Lower leg skin (tissue), 3 donors: ENCODE results near the gene RPL41.

Experiments
- POLR2A ChIP-seq, 2 donors: fragments of 450-650 bp; IDR thresholded peaks; one replicate each; pipeline ENCODE4 v1.6.1; 2016 to 2017; ENCODE audit warnings: antibody characterized with exemption in 2 of 2, mild to moderate bottlenecking in 1 of 2, moderate library complexity in 1 of 2
- TF ChIP-seq, protein P1 (sequence below), 3 donors: fragments of 450-650 bp; IDR thresholded peaks; one replicate each; pipeline ENCODE4 v1.5.1; 2016; ENCODE audit warnings: antibody characterized with exemption in 3 of 3, mild to moderate bottlenecking in 3 of 3, moderate library complexity in 2 of 3

DNA sequence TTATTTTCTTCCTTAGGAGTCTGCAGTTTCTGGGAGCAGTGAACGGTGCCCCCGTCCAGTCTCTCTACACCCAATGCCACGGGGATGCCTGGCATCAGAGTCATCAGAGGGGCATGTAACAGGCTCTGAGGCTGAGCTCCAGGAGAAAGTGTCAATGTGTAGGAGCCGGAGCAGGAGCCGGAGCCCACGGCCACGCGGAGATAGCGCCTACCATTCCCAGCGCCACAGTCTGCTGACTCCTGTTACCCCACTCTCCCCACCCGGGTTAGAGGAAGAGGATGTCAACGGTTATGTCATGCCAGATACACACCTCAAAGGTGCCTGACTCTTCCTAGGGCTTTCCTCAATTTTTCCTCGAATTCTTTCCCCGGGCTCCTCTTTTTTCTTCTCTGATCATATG lies 15.4 kb upstream of the RPL41 start:
- TF ChIP-seq, protein P1, sequence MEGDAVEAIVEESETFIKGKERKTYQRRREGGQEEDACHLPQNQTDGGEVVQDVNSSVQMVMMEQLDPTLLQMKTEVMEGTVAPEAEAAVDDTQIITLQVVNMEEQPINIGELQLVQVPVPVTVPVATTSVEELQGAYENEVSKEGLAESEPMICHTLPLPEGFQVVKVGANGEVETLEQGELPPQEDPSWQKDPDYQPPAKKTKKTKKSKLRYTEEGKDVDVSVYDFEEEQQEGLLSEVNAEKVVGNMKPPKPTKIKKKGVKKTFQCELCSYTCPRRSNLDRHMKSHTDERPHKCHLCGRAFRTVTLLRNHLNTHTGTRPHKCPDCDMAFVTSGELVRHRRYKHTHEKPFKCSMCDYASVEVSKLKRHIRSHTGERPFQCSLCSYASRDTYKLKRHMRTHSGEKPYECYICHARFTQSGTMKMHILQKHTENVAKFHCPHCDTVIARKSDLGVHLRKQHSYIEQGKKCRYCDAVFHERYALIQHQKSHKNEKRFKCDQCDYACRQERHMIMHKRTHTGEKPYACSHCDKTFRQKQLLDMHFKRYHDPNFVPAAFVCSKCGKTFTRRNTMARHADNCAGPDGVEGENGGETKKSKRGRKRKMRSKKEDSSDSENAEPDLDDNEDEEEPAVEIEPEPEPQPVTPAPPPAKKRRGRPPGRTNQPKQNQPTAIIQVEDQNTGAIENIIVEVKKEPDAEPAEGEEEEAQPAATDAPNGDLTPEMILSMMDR (IDR thresholded peaks at IDR 0.05): no peak
- TF ChIP-seq POLR2A (IDR thresholded peaks at IDR 0.05): no peak
